Measurements from ENCODE around the gene CYP1A2.
A peak's percentile ranks its signal among the peaks of the same experiment; 100 is the strongest.
"Not testable (repeated sequence)": the region's sequence is repeated elsewhere in the genome, so short reads cannot be mapped to it uniquely, and the experiment has no call there.

CYP1A2 gene

DNA sequence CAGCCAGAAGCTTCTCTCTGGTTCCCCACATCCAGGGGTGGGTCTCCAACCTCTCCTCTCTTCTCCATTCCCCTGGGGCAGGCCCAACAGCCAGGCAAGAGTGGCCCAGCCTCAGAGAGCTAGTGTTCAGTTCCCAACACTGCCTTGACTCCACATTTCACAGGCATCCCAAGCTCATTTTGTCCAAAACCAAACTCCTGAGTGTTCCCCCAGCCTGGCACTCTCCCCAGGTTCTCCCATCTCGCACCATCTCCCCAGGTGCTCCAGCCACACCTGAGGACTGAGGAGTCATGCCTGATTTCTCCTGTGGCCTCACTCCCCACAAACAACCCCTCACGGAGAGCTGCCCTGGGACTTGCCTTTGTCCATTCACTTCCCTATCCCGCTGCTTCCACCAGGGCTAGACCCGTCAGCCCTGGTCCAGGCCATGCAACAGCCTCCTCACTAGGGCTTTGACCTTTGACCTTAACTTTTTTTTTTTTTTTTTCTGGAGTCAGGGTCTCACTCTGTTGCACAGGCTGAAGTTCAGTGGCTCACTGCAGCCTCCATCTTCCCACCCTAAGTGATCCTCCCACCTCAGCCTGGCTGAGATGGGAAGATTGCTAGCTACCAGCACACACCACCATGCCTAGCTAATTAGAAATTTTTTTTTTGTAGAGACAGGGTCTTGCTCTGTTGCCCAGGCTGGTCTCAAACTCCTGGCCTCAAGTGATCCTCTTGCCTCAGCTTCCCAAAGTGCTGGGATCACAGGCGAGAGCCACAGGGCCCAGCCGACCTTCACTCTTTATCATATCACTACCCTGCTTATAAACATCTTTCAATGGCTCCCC is 29.3 kb downstream of the CYP1A2 start:
- no peak for DNase-seq

DNA sequence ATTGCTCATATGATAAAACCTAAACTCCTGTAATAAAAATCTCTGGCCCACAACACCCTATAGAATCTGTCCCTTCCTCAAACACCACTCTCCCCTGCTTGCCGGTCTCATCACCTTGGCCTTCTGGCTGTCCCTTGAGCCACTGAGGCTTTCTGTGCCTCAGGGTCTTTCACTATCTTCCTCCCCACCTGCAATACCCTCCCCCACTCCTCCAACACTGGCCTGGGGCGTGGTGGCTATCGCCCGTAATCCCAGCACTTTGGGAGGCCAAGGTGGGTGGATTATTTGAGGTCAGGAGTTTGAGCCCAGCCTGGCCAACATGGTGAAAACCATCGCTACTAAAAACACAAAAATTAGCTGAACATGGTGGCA is 29.9 kb downstream of the CYP1A2 start:
- DNase-seq: no peak

DNA sequence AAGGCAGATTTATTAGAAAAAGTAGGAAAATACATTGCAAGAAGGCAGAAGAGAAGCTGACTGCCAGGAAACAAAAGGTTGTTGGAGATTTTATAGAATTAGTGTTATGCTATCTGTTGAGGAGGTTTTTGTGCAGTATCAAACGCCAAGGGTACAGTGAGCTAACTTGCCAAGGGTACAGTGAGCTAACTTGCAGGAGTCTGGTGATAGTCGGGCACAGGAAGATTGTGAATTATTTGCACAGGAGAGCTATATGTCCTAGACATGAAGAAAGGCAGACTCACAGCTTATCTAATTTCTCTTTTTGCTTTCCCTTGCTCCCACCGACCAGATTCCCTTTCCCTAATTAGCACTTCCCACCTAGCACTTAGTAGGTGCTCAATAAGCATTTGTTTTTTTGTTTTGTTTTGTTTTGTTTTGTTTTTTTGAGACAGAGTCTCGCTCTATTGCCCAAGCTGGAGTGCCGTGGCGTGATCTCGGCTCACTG is 30.6 kb downstream of the CYP1A2 start:
- DNase-seq: no peak

DNA sequence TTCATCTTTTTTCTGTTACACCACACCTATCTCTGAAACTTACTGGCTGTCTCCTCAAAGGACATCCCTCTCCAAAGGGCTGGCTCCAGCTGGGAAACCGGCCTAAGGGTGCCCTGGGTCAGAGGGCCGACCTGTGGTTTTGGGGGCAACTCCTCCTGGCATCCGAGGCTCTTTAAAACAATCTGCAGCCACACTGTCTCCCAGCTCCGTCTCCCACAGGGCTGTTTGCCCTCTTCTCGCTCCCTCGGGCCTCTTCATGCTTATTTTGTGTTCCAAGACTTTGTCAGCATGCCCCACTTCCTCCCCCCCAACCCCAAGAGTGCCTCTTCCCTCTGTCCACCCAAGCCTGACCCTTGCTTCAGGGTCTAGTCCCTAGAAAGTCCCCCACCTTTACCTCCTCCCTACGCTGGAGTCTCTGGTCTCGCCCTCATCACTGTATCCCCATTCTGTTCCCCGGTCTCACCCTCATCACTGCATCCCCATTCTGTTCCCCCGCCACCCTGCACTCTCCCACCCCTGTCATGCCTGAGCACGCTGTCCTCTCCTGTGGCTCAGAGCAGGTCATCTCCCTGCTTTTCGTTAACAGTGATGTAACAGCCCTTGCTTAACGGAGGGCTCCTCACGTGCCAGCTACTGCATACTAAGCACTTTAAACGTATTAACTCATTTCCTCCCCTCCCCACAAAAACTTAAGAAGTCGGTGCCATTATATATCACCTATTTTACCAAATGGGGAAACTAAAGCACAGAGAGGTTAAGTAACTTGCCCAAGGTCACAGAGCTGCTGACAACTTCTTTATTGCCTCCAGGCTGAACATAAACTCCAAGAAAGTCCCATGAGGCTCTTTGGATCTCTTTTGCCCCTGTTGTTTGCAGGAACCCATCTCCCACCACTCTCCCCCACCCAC is 32.1 kb downstream of the CYP1A2 start:
- peak; percentile 44 for DNase-seq

DNA sequence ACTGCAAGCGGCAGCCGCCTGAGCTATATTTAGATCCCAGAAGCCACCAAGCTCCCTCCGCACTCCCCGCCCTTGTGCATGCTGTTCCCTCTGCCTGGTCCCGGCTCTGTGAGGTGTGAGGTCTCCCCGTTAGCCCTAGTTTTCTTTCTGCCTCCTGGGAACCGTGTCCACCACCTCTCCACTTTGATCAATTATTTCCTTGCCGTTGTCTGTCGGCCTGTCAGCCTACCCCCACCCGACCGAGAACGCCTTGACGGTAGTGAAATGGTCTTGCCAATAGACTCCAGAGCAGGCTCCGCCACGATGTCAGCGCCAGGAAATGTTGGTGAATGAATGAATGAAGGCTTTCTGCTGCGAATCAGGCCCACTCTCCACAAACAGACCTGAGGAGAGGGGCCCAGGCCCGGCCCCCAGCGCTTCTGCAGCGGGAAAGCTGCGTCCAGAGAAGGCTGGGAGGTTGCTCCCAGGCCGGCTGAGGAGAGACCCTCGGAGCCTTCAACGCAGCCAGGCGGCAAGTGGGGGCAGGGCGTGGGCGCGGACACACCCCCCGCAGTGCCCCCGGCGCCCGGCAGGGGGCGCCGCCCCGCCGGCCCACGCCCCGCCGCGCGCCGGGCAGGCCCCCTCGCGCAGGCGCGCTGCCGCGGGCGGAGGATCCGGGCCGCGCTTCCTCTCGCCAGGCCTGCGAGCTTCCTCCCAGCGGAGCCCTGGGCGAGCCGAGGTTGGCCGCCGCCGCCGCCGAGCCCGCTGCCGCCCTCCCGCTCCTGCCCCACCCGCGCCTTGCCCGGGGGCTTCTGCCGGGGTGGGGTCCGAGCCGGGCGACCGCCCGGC is 33.0 kb downstream of the CYP1A2 start, which contains the start of gene CSK:
TSS of gene CSK (plus strand) at position 650 of the 828 bp plus-strand sequence. CDS start 16,218 bp downstream, outside the sequence.
- DNase-seq: peak; percentile 78

DNA sequence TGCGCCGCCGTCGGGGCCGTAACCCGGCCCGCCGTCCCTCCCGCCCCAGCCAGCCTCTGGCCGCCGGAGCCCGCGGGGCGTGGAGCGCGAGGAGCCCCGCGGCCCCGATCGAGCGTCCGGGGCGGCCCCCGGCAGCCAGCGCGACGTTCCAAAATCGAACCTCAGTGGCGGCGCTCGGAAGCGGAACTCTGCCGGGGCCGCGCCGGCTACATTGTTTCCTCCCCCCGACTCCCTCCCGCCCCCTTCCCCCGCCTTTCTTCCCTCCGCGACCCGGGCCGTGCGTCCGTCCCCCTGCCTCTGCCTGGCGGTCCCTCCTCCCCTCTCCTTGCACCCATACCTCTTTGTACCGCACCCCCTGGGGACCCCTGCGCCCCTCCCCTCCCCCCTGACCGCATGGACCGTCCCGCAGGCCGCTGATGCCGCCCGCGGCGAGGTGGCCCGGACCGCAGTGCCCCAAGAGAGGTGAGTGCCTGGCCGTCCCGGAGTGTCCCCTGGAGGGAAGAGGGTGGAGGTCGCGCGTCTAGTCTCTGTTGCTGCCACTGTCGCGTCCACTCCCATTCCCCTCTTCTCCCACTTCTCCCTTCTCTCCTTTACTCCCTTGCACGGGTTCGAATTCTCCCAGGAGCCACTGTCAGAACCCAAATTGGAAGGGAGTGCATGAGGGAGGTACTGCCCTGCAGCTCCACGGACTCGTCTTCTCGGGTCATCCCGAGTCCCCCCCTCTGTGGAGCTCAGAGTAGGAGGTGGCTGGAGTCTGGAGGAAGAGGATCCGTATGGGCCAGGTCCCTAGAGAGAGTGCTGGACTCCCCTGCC is 33.8 kb downstream of the CYP1A2 start:
- DNase-seq: peak; percentile 64

DNA sequence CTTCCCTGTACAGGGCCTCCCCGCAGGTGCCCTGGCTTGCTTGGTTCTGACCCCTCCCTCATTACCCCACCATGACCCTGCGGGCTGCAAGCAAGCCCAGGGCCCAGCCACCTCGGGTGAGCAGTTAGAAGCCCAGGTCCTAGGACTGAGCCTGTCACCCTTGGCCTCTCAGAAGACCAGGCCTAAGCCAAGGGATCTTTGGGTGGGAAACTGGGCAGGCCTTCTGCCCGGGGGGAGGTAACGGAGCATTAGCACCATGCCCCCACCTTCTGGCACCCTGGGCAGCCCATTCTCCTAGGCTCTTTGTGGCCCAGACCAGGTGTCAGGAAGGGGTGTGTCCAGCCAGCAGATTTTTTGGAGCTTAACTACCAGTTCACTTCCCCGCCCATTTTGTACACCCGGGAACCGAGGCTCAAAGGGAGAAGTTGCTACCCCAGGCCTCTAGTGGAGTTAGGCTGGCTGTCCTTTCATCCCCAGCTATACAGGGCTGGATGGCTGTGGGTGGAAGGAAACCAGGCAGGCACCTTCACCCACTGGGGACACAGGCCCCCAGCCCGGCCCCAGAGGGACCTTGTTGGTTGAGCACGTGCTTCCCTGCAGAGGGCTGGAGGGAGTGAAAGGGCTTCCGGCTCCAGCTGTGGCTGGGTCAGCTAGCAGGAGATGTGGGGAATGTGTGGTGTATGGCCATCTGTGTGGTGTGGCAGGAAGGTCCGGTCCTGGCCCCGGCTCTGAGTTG is 34.6 kb downstream of the CYP1A2 start:
- no peak for DNase-seq

DNA sequence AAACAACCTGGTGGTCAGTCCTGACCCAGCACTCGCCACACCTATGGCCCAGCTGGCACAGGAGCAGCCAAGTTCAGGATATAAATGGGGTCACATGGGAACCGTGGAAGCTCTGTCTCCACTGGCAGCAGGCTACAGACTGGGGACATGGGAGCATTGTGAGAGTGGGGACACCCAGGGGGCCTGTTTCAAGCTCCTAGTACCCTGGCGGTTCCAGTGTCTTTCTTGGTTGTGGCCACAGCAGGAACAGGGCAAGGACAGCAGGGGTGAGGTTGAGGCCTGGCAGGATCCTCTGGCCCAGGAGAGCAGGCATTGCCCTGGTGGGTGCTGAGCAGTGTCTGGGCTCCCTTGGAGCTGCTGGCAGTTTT is 35.1 kb downstream of the CYP1A2 start:
- no peak for DNase-seq

DNA sequence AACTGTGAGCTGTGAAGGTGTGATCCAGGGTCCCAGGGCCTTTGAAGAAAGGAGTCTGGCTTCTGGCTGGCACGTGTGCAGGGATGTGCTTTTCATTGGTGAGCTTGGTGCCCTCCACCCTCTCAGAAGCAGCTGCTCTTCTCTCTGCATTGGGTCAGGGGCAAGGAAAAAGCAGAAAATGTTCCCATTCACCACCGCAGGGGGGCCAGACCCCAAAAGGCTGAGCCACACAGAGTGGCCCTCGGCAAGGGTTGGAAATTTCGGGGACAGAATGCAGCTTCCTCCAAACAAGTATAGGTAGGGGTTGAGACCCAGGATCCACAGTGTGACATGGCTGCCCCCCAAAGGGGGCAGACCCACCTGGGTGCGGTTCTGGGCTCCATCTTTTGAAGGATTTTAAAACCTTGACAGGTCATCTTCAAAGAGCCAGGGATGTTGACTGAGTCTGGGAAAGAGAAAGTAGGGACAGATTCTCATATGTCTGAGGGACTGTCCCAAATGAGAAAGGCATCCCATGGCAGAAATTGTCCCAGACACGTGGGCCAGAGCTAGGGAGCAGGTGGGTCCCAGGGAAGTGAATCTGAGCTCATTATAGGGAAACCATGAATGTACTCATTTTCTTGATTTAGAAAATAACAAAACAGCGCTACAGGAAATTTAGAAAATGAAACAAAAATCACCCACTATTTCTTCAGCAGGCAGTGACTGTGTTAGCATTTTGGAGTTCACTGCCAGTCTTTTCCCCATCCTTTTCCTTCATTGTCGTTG is 36.0 kb downstream of the CYP1A2 start:
- no peak for DNase-seq

DNA sequence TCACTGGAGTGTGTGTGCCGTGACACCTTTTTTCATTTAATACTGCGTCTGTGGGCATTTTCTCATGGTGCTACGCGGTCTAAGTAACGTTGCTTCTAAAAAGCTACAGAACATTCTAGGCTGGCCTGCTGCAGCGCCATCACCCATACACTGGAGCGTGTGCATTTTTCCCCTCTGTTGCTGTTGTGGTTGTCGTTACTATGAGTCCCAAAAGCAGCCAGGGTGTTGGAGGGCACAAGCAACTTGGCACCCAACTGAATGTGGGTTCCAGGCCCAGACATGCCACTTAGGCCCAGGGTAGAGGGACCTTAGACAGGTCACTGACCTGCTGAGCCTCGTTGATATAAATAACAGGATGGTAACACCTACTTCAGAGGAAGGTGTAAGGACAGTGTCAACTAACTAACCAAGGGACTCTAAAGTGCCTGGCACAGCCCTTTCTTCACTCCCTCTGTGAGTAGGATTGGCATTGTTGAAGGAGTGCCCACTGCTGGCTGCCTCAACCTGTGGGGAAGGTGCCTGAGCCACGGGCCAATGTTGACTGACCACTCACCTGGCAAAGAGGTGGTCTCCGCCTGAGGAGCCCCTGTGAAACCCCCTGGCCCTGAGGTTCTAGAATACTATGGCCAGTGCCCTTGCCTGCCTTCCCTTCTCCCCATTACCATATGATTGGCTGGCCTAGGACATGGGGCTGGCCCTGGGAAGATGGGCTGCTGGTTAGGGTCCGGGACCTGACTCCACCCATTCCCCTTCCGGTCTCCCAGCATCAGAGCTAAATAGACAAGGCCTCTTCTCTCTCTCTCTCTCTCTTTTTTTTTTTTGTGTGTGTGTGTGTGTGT is 36.8 kb downstream of the CYP1A2 start:
- DNase-seq: no peak

DNA sequence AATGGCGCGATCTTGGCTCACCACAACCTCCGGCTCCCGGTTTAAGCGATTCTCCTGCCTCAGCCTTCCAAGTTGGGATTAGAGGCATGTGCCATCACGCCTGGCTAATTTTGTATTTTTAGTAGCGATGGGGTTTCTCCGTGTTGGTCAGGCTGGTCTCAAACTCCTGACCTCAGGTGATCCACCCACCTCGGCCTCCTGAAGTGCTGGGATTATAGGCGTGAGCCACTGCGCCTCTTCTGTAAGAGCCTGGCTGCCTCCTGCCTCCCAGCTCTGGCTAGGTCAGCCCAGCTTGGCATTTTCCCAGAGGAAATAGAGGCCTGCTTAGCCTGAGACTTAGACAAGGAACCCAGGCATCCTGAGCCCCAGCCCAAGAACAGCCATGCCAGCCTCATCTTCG is 37.4 kb downstream of the CYP1A2 start:
- DNase-seq: not testable (repeated sequence)

DNA sequence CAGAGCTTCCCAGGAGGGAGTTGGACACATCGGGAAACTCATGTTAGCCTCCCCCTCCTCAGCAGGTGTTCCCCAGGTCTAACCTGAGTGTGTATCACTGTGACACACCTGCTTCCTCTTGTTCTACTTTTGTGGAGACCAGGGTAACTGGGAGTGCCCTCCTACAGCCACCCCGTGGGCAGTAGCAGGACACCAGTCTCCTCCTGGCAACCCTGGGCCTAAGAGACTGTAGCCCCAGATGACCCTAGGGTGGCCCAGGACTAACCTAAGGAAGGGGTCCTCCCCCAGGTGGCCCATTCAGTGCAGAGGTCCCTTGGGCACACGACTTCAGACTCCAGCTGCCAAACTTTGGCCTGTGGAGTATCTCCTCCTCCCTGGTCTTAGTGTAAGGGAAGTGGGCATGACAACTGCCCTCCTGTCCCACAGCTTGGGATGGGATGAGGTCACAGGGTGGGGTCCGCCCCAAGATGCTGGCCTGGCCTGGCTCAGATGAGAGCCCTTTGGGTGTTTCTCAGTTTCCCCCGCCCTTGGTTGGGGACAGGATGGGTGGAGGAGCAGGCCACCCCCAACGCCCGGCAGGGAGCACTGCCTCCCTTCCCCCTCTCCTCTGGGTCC is 38.0 kb downstream of the CYP1A2 start:
- DNase-seq: no peak

DNA sequence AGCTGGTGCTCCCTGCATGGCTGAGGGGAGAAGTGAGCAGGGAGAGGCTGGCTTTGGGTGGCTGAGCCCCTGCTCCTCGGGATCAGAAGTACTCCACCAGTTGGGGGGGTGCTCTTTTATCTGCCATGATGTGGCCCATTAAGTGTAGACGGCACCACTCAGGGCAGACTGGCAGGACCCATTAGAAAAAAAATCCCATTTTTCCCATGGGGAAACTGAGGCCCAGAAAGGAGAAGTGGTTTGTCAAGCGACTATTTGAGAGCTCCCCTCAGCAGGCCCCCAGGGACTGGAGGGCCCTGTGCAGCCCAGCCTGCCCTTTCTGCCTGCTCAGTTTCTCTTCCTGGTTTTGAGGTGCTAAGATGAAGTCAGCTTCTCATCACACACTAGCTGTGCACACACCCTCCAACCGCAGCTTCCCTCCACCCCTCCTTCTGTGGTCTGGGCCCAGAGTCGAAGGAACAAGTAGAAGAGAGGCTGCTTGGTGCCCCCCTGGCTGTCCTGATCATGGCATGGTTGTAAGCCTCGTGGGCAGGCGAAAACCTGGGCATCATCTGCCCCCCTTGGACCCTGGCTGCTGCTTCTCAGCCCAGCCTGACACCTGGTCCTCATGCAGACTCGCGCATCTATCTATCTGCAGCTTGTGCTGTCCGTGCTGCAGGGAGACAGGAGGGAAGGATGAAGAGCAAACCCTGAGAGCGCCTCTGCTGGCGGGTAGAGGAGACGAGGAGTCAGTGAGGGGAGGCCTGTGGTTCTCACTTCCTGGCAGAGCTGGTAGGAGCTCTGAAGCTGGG is 38.8 kb downstream of the CYP1A2 start:
- DNase-seq: peak; percentile 91

DNA sequence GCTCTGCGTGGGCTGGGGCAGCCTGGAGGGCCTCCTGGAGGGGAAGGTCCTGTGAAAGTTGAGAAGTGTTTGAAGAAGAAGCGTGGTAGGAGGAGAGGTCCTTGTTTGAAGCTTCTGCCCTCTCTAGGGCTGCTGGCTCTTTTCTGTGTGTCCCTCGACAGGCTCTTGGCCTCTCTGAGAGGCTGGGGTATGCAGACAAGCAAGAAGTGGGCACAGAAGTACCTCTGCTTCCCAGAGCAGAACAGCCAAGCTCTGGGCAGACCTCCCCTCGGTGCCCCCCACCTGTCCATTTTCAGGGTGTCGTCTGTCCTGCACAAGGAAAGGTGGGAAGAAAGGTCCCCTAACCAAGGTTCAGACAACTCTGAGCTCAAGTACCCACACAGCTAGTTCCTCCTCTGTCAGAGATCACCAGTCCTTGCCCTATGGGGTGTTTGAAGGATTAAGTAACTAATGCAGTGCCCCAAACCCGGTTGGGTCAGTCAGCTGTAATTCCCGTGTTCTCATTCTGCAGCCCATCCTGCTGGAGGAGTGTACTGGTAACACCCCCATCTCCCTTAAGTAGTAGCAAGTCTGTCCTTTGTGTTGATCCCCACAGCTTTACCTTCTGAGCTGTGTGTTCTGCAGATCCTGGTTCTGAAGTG is 39.5 kb downstream of the CYP1A2 start:
- no peak for DNase-seq

DNA sequence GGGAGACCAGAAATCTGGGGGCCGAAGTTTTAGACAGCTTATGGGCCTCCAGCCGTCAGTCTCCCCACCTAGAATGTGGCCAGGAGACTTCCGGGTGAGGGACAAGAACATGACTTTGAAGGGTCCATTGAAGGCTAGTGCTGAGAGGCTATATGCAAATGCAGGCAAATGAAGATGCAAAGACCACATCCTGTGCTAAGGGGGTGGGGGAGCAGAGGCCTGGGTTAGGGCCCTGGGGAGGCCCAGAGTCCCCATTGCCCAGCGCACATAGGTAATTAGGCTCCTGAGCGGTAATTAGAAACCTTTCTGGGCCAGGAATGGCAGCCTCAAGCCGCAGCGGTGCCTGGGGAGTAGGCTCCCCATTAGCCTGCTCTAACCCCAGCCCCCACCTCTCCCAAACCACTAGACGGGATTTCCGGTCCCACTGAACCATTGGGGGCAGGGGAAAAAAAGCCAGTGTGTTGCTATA is 40.1 kb downstream of the CYP1A2 start:
- DNase-seq: no peak

DNA sequence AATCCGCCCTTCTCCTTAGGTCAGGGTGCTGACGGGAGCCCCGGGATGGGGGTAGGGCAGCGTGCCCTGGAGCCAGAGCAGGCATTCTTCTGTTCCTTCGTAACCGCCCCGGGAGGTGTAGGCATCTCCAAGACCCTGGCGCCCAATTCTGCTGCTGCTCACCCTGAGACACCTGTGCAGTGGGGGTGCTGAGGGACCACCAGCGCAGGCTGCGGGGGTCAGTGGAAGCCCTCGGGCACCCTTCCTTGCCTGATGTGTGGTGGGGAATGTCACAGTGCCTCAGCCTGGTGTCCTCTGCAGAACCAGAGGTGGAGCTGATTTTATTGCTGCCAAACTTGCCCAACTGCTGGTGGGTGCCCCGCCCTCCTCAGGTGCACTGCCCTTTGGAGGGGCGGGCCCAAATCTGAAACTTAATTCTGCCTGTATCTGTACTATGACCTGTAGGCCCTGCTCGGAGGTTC is 40.6 kb downstream of the CYP1A2 start:
- DNase-seq: no peak

DNA sequence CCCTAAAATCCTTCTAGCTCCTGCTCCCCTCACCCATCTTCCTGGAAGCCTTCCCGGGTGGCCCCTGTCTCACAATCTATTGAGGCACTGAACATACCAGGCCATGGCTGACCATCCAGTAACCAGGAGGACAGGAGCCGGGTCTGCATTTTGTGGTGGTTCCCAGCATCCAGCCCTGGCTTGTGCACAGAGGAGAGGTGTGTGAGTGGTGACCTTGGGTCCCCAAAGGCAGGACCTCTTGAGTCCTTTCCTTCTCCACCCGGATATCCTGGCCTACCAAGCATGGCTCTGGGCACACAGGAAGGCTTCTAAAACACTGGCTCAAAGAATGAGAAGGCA is 41.1 kb downstream of the CYP1A2 start:
- no peak for DNase-seq
